CD4-positive, alpha-beta T cell treated with Interleukin-12 subunit alpha and Interleukin-12 subunit beta, for 1 hour (primary cell): ENCODE data around the gene TP53BP1.

ENCODE experiments used
- DNase-seq: peaks from one replicate; pipeline ENCODE4 v3.0.0-alpha.2; 2020

The TP53BP1 gene

GRCh38 chr15:43483297-43484128, 9.4 kb downstream of the TP53BP1 start:
- DNase-seq, result peak; percentile 38

GRCh38 chr15:43473885-43474284, 19.1 kb downstream of the TP53BP1 start:
- no peak for DNase-seq

- no peak for DNase-seq
These were observed 21.0 kb downstream of the TP53BP1 start for GRCh38 chr15:43471975-43472374.

GRCh38 chr15:43469867-43470266, 23.1 kb downstream of the TP53BP1 start:
- DNase-seq, result no peak

- DNase-seq, result no peak
These were observed 27.9 kb downstream of the TP53BP1 start for GRCh38 chr15:43465100-43465499.

GRCh38 chr15:43463998-43464397, 29.0 kb downstream of the TP53BP1 start:
- no peak for DNase-seq

GRCh38 chr15:43463507-43463906, 29.4 kb downstream of the TP53BP1 start:
- no peak for DNase-seq

- no peak for DNase-seq
These were observed 43.0 kb downstream of the TP53BP1 start for GRCh38 chr15:43449981-43450380.

- DNase-seq, result no peak
These were observed 46.6 kb downstream of the TP53BP1 start for GRCh38 chr15:43446344-43446743.

GRCh38 chr15:43441316-43441715, 51.6 kb downstream of the TP53BP1 start:
- DNase-seq, result no peak

GRCh38 chr15:43440721-43441281, 52.2 kb downstream of the TP53BP1 start:
- DNase-seq, result peak; percentile 32

- DNase-seq, result no peak
These were observed 53.7 kb downstream of the TP53BP1 start for GRCh38 chr15:43439268-43439667.

GRCh38 chr15:43436395-43436794, 56.6 kb downstream of the TP53BP1 start:
- no peak for DNase-seq

GRCh38 chr15:43434446-43434845, 58.5 kb downstream of the TP53BP1 start:
- DNase-seq, result no peak

- no peak for DNase-seq
These were observed 59.2 kb downstream of the TP53BP1 start for GRCh38 chr15:43433661-43434303.

GRCh38 chr15:43433165-43433564, 59.8 kb downstream of the TP53BP1 start:
- no peak for DNase-seq

- no peak for DNase-seq
These were observed 63.3 kb downstream of the TP53BP1 start for GRCh38 chr15:43429687-43430086.

GRCh38 chr15:43423793-43424192, 69.2 kb downstream of the TP53BP1 start:
- no peak for DNase-seq

- no peak for DNase-seq
These were observed 72.1 kb downstream of the TP53BP1 start for GRCh38 chr15:43420876-43421275.

- no peak for DNase-seq
These were observed 72.5 kb downstream of the TP53BP1 start for GRCh38 chr15:43420435-43420834.

GRCh38 chr15:43414196-43414595, 78.8 kb downstream of the TP53BP1 start:
- DNase-seq, result no peak

- DNase-seq, result no peak
These were observed 80.9 kb downstream of the TP53BP1 start for GRCh38 chr15:43412096-43412495.

GRCh38 chr15:43410572-43411214, 82.3 kb downstream of the TP53BP1 start:
- no peak for DNase-seq

- DNase-seq, result no peak
These were observed 84.2 kb downstream of the TP53BP1 start for GRCh38 chr15:43408789-43409188.
